Measurements from ENCODE around the gene EMILIN1. TPM values are rescaled to one million over a fixed set of nuclear protein-coding genes. Genes with fewer than 3 reads are reported as not detected.

The EMILIN1 gene
- total RNA-seq, 1 experiment from 2014 or later = 1.2 TPM

DNA sequence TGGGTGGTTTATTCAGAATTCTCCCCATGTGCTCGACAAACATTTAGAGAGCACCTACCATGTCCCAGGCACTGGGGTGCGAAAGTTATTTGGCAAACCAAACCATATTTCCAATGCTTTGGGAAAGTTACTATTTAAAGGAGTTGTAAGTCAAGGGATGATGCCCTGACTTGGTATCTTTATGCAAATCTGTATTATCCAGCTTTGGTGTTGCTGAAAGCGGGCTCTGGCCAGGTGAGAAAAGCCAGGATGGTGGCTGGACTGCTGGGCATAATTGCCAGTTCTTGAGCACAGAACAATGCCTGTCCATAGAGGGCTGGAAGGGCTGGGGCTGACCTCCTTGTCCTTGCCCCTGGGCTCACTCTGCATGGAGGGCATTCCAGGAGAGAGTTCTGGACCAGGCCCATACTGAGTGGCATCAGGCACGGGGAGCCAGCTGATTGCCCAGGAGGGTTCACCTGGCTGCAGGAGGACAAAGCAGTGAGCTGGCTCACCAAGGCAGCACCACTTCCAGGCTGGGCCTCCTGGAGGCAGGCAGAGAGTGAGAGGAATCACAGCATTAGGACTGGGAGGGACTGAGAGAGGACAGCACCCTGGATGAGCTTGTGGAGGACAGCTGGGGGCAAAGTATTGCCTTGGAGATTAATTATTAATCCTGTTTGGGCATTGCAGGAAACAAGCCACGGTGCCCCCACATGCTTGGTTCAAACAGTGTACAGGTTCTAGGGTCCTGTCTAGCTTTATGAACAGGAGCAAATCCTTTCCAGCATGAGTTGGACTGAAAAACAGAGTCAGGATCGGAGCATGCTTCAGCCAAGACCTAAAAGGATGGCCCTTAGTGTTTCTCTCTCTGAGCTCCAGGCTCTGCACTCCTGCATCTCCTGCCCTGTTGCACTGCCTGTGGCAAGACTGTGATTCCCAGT, 15.3 kb downstream of the EMILIN1 start:
- H2BK20ac ChIP-seq (ENCODE audit: low read depth, low read length, poor library complexity, severe bottlenecking) = no peak overlapping the region
- H3K9ac ChIP-seq (ENCODE audit: extremely low read depth, insufficient read length, low read length) = no peak overlapping the region
- H4K20me1 ChIP-seq (ENCODE audit: control insufficient read depth, insufficient read depth, insufficient read length) = peaks cover 3% of the 10 kb centered on the region
- no peak overlapping the region for H4K91ac ChIP-seq (ENCODE audit: insufficient read length, low read depth, low read length)
- H3K23me2 ChIP-seq (ENCODE audit: insufficient read length, low read depth, low read length, poor library complexity, severe bottlenecking) = no peaks in the 10 kb centered on the region
- H3K18ac ChIP-seq (ENCODE audit: insufficient read length, low read depth, low read length) = no peak overlapping the region
- H2BK5ac ChIP-seq (ENCODE audit: insufficient read length, low read length) = no peak overlapping the region
- H4K5ac ChIP-seq (ENCODE audit: insufficient read length, low read depth, low read length) = no peak overlapping the region
- H3K79me2 ChIP-seq (ENCODE audit: insufficient read depth, low read length) = no peaks in the 10 kb centered on the region
- H2AK5ac ChIP-seq (ENCODE audit: insufficient read length, low read length) = no peak overlapping the region
- Mint-ChIP-seq H3K27me3 (ENCODE audit: low read depth) (no peaks in the 10 kb centered on the region; the same call in 1 of the 2 replicates), H3K27ac (peak overlapping the region in 1 of 3 experiments; percentile 83; a peak in 2 of 7 replicates), H3K36me3 (ENCODE audit: insufficient read depth in 1 of 3, low read depth in 3 of 3) (no peaks in the 10 kb centered on the region; a peak in 1 of 7 replicates), H3K4me1 (peaks cover 6 to 8% of the 10 kb centered on the region in 2 experiments), H3K4me3 (no peak overlapping the region), H3K9me3 (no peaks in the 10 kb centered on the region; a peak in 1 of 5 replicates)
- no peak overlapping the region for H3K23ac ChIP-seq (ENCODE audit: insufficient read length, low read depth, low read length)
- no peak overlapping the region for H2BK15ac ChIP-seq (ENCODE audit: low read depth, low read length)
- no peaks in the 10 kb centered on the region for H3K4me1 ChIP-seq (ENCODE audit: insufficient read depth, low read length)
- no peaks in the 10 kb centered on the region for H3K79me1 ChIP-seq (ENCODE audit: insufficient read depth, low read depth, low read length, poor library complexity, severe bottlenecking)
- no peak overlapping the region for H3K56ac ChIP-seq (ENCODE audit: insufficient read length, low read depth, low read length)
- H4K8ac ChIP-seq (replicated peaks; ENCODE audit: insufficient read length, low read depth, low read length) = no peak overlapping the region
- H3K9me3 ChIP-seq (ENCODE audit: control insufficient read depth, low read depth, low read length) = no peaks in the 10 kb centered on the region
- no peak overlapping the region for H2BK120ac ChIP-seq (ENCODE audit: low read depth, low read length, poor library complexity, severe bottlenecking)
- no peak overlapping the region for H3T11ph ChIP-seq (ENCODE audit: low read length)
- H3K27ac ChIP-seq (ENCODE audit: insufficient read length, low read depth, low read length) = no peak overlapping the region
- no peak overlapping the region for H3K14ac ChIP-seq (ENCODE audit: insufficient read depth, low read length)
- no peaks in the 10 kb centered on the region for H3K27me3 ChIP-seq (ENCODE audit: insufficient read depth, low read length)
- no peak overlapping the region for H3K4ac ChIP-seq (ENCODE audit: low read depth, low read length)
- H2AFZ ChIP-seq (ENCODE audit: low read length) = no peak overlapping the region
- no peak for DNase-seq
- TF ChIP-seq, protein P1, sequence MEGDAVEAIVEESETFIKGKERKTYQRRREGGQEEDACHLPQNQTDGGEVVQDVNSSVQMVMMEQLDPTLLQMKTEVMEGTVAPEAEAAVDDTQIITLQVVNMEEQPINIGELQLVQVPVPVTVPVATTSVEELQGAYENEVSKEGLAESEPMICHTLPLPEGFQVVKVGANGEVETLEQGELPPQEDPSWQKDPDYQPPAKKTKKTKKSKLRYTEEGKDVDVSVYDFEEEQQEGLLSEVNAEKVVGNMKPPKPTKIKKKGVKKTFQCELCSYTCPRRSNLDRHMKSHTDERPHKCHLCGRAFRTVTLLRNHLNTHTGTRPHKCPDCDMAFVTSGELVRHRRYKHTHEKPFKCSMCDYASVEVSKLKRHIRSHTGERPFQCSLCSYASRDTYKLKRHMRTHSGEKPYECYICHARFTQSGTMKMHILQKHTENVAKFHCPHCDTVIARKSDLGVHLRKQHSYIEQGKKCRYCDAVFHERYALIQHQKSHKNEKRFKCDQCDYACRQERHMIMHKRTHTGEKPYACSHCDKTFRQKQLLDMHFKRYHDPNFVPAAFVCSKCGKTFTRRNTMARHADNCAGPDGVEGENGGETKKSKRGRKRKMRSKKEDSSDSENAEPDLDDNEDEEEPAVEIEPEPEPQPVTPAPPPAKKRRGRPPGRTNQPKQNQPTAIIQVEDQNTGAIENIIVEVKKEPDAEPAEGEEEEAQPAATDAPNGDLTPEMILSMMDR (conservative IDR thresholded peaks at IDR 0.05) = no peak
- no CpG with 5 or more reads among the region's 6 CpGs for WGBS (ENCODE audit: extremely low coverage, insufficient read length, low lambda C conversion rate)
- no peak overlapping the region for H3K4me2 ChIP-seq (ENCODE audit: insufficient read depth, insufficient read length, low read length)
- no peak overlapping the region for H2BK12ac ChIP-seq (ENCODE audit: insufficient read length, low read depth, low read length)

Data from H9 (cell line).